SK-N-SH (cell line): Measurements from ENCODE around the gene GHDC. TPM values are rescaled to one million over a fixed set of nuclear protein-coding genes. Genes with fewer than 3 reads are reported as not detected.
"Not testable (repeated sequence)": the region's sequence is repeated elsewhere in the genome, so short reads cannot be mapped to it uniquely, and the experiment has no call there.

Experiments
- CTCF ChIA-PET: fragments of 300-600, 350-600 bp; formaldehyde crosslinking; extraction: SDS; loops from one replicate; lab custom pipeline; 2021; lab: Yijun Ruan, JAX
- POLR2A ChIA-PET: fragments of 350-600 bp; sonication (Branson Sonifier 250); formaldehyde crosslinking; extraction: SDS; loops from one replicate; lab custom pipeline; 2020; ENCODE audit warnings: antibody characterized with exemption, inconsistent platforms; lab: Yijun Ruan, JAX
- DNase-seq: peaks from one replicate; pipeline ENCODE4 v3.0.0; 2012
- H2AFZ ChIP-seq: fragments of 200-600 bp; sonication (generic); 2 replicates; pipeline ENCODE4 v1.8.1; 2016; ENCODE audit warnings: antibody characterized with exemption, mild to moderate bottlenecking, low read depth
- H3F3A ChIP-seq: fragments of 200-600 bp; sonication (generic); replicated peaks from 2 replicates; pipeline ENCODE3; 2016; ENCODE audit warnings: antibody characterized with exemption, mild to moderate bottlenecking; ENCODE audit not compliant: insufficient read depth
- H3K27ac ChIP-seq, 2 experiments: fragments of 200-500 bp in 1 of 2; fragments of 200-600 bp in 1 of 2; sonication (Bioruptor generic) in 1 of 2; sonication (generic), shearing (Covaris generic) in 1 of 2; 2 replicates each; pipeline versions ENCODE4 v1.5.1 to v1.6.1; 2014 to 2016; ENCODE audit warnings: low read depth in 2 of 2, inconsistent platforms in 1 of 2, low read length in 1 of 2, mild to moderate bottlenecking in 1 of 2, mixed read lengths in 1 of 2
- H3K27me3 ChIP-seq: fragments of 200-600 bp; sonication (generic), shearing (Covaris generic); 2 replicates; pipeline ENCODE4 v1.6.1; 2016; ENCODE audit warnings: mixed run types; ENCODE audit not compliant: insufficient read depth
- H3K36me3 ChIP-seq, 2 experiments: fragments of 200-500 bp in 1 of 2; fragments of 200-600 bp in 1 of 2; sonication (Bioruptor generic) in 1 of 2; sonication (generic) in 1 of 2; replicated peaks in 1 of 2; 2 replicates each; pipeline versions ENCODE3 to v1.5.1; 2014 to 2016; ENCODE audit warnings: low read length in 1 of 2, mild to moderate bottlenecking in 1 of 2; ENCODE audit not compliant: insufficient read depth in 2 of 2, control insufficient read depth in 1 of 2
- H3K4me1 ChIP-seq, 2 experiments: fragments of 200-500 bp in 1 of 2; fragments of 200-600 bp in 1 of 2; sonication (Bioruptor generic) in 1 of 2; sonication (generic), shearing (Covaris generic) in 1 of 2; 2 replicates each; pipeline versions ENCODE4 v1.5.1 to v1.6.1; 2014 to 2016; ENCODE audit warnings: low read depth in 1 of 2, low read length in 1 of 2, mixed run types in 1 of 2; ENCODE audit not compliant: insufficient read depth in 2 of 2, control insufficient read depth in 1 of 2
- H3K4me2 ChIP-seq: fragments of 200-600 bp; sonication (generic), shearing (Covaris generic); 2 replicates; pipeline ENCODE4 v1.6.1; 2017; ENCODE audit warnings: mixed run types
- H3K4me3 ChIP-seq, 2 experiments: fragments of 200-500 bp in 1 of 2; fragments of 200-600 bp in 1 of 2; sonication (Bioruptor generic) in 1 of 2; sonication (generic), shearing (Covaris generic) in 1 of 2; 2 replicates each; pipeline versions ENCODE4 v1.5.1 to v1.8.1; 2014 to 2016; ENCODE audit warnings: low read depth in 2 of 2, inconsistent platforms in 1 of 2, low read length in 1 of 2, mild to moderate bottlenecking in 1 of 2, mixed read lengths in 1 of 2, moderate library complexity in 1 of 2
- H3K79me2 ChIP-seq: fragments of 200-600 bp; sonication (generic); 2 replicates; pipeline ENCODE4 v1.8.1; 2017; ENCODE audit warnings: mild to moderate bottlenecking; ENCODE audit not compliant: insufficient read depth
- H3K9ac ChIP-seq: fragments of 200-600 bp; sonication (generic); 2 replicates; pipeline ENCODE4 v1.6.1; 2017; ENCODE audit warnings: mixed run types
- H3K9me2 ChIP-seq: fragments of 200-600 bp; sonication (generic); 2 replicates; pipeline ENCODE4 v1.6.1; 2017; ENCODE audit warnings: mixed run types
- H3K9me3 ChIP-seq: fragments of 200-600 bp; sonication (generic); 2 replicates; pipeline ENCODE4 v1.6.1; 2017; ENCODE audit warnings: mixed run types, mild to moderate bottlenecking, moderate library complexity
- H4K20me1 ChIP-seq: fragments of 200-600 bp; sonication (generic); 2 replicates; pipeline ENCODE4 v1.6.1; 2017; ENCODE audit warnings: mild to moderate bottlenecking, mixed run types; ENCODE audit not compliant: insufficient read depth
- EZH2phosphoT487 ChIP-seq: fragments of 200-600 bp; sonication (generic); IDR thresholded peaks from 2 replicates; pipeline ENCODE4 v1.6.1; 2017; ENCODE audit warnings: low read depth, mixed run types, mild to moderate bottlenecking, antibody characterized with exemption, moderate library complexity, borderline replicate concordance
- FOXJ3 ChIP-seq: sonication (generic); formaldehyde crosslinking; IDR thresholded peaks from 2 replicates; pipeline ENCODE4 v1.5.1; 2020; ENCODE audit warnings: mild to moderate bottlenecking, missing genetic modification reagents
- GABPA ChIP-seq: IDR thresholded peaks from 2 replicates; pipeline ENCODE4 v1.4.0; 2012; ENCODE audit warnings: low read depth, mild to moderate bottlenecking
- GATA2 ChIP-seq: sonication (generic); formaldehyde crosslinking; IDR thresholded peaks from 2 replicates; pipeline ENCODE4 v1.5.0; 2020; ENCODE audit warnings: mild to moderate bottlenecking, missing genetic modification reagents
- JUND ChIP-seq: IDR thresholded peaks from 2 replicates; pipeline ENCODE4 v1.4.0; 2012
- MEF2A ChIP-seq: IDR thresholded peaks from 2 replicates; pipeline ENCODE4 v1.4.0; 2012; ENCODE audit warnings: low read depth, borderline replicate concordance
- NFIC ChIP-seq: IDR thresholded peaks from 2 replicates; pipeline ENCODE4 v1.4.0; 2012; ENCODE audit warnings: borderline replicate concordance
- NRF1 ChIP-seq: IDR thresholded peaks from 2 replicates; pipeline ENCODE4 v1.6.1; 2012; ENCODE audit warnings: low read depth, mild to moderate bottlenecking, low read length
- RAD21 ChIP-seq: IDR thresholded peaks from 2 replicates; pipeline ENCODE4 v1.6.1; 2012; ENCODE audit warnings: mild to moderate bottlenecking, low read length
- RCOR1 ChIP-seq: fragments of 150-350 bp; IDR thresholded peaks from 2 replicates; pipeline ENCODE4 v1.6.1; 2017; ENCODE audit warnings: antibody characterized with exemption, low read length
- REST ChIP-seq: IDR thresholded peaks from 2 replicates; pipeline ENCODE4 v1.6.1; 2012; ENCODE audit warnings: mild to moderate bottlenecking, low read depth, low read length, moderate library complexity
- RFX5 ChIP-seq: IDR thresholded peaks from 2 replicates; pipeline ENCODE4 v1.6.1; 2012; ENCODE audit warnings: mild to moderate bottlenecking, improper control_type of control experiment, low read length
- RXRA ChIP-seq: IDR thresholded peaks from 2 replicates; pipeline ENCODE4 v1.4.0; 2012; ENCODE audit warnings: low read depth, mild to moderate bottlenecking, borderline replicate concordance
- SMC3 ChIP-seq: IDR thresholded peaks from 2 replicates; pipeline ENCODE4 v1.6.1; 2012; ENCODE audit warnings: low read depth, low read length, improper control_type of control experiment
- TAF1 ChIP-seq: IDR thresholded peaks from 2 replicates; pipeline ENCODE4 v1.6.1; 2012; ENCODE audit warnings: low read depth, mild to moderate bottlenecking, low read length, moderate library complexity, borderline replicate concordance
- TEAD4 ChIP-seq: IDR thresholded peaks from 2 replicates; pipeline ENCODE4 v1.4.0; 2012; ENCODE audit warnings: mild to moderate bottlenecking, borderline replicate concordance; ENCODE audit not compliant: insufficient read depth
- USF1 ChIP-seq: IDR thresholded peaks from 2 replicates; pipeline ENCODE4 v1.4.0; 2012; ENCODE audit warnings: low read depth, borderline replicate concordance
- USF2 ChIP-seq: fragments of 150-350 bp; IDR thresholded peaks from 2 replicates; pipeline ENCODE4 v1.6.1; 2017; ENCODE audit warnings: antibody characterized with exemption, low read length, low read depth, borderline replicate concordance
- WGBS: methylation state at CpG from one replicate; pipeline ENCODE4 v1.1.6; 2017; ENCODE audit warnings: low lambda C conversion rate; 5-methylcytosine and 5-hydroxymethylcytosine counted together
- polyA plus RNA-seq, 3 experiments: library from polyadenylated mRNA; depleted of rRNA; stranded (reverse); fragments of >200 nt; gene quantifications; 2 replicates each; pipeline ENCODE4 v1.2.3, GENCODE V29; 2012

GHDC gene
- polyA plus RNA-seq, 1 of the 3 experiments (the other 2 are of a cell fraction): 15.8 TPM

- H3K27me3 ChIP-seq, H3K4me2 ChIP-seq, CTCF ChIA-PET, H4K20me1 ChIP-seq, H3K27ac ChIP-seq, H2AFZ ChIP-seq, H3K9me2 ChIP-seq, H3K9me3 ChIP-seq, DNase-seq, H3K79me2 ChIP-seq, H3K36me3 ChIP-seq, H3K4me3 ChIP-seq, H3K9ac ChIP-seq, H3K4me1 ChIP-seq: not testable (repeated sequence)
- peaks cover 11% of the 10 kb centered on the region for H3F3A ChIP-seq
- 95% methylated on average over 5 of the region's 5 CpGs for WGBS
- POLR2A ChIA-PET: interaction anchor here (3.2 kb wide), 1 partner anchor 8 kb away, joined by 12 read pairs; the partner anchor contains the start of gene GHDC
These were observed 8.1 kb downstream of the GHDC start for GRCh38 chr17:42186191-42186590.

GRCh38 chr17:42185621-42185930, 8.7 kb downstream of the GHDC start:
- Histone ChIP-seq H3K4me1 (peaks cover 4 to 9% of the 10 kb centered on the region in 2 experiments; a peak in 2 of 4 replicates), H3K27me3 (no peaks in the 10 kb centered on the region), H3K9me3 (no peaks in the 10 kb centered on the region), H3K4me3 (no peak overlapping the region), H3K9me2 (no peaks in the 10 kb centered on the region), H3K27ac (no peak overlapping the region), H3K4me2 (no peak overlapping the region), H3K79me2 (no peaks in the 10 kb centered on the region), H3K9ac (no peak overlapping the region), H3K36me3 (no peaks in the 10 kb centered on the region), H2AFZ (no peak overlapping the region), H4K20me1 (no peaks in the 10 kb centered on the region), H3F3A (peaks cover 11% of the 10 kb centered on the region)
- no peak for TF ChIP-seq RCOR1
- no peak for TF ChIP-seq EZH2phosphoT487
- TF ChIP-seq REST: no peak
- TF ChIP-seq GATA2: no peak
- no peak for TF ChIP-seq SMC3
- TF ChIP-seq USF2: no peak
- TF ChIP-seq JUND: no peak
- TF ChIP-seq NRF1: no peak
- no peak for TF ChIP-seq GABPA
- TF ChIP-seq USF1: no peak
- TF ChIP-seq TEAD4: no peak
- TF ChIP-seq RAD21: no peak
- no peak for TF ChIP-seq NFIC
- no peak for TF ChIP-seq TAF1
- no peak for TF ChIP-seq RXRA
- no peak for TF ChIP-seq MEF2A
- TF ChIP-seq FOXJ3 (CRISPR knock-in tag): no peak
- no peak for TF ChIP-seq RFX5
- 89% methylated on average over 7 of the region's 7 CpGs for WGBS
- DNase-seq: no peak
- CTCF ChIA-PET: no interaction called here
- POLR2A ChIA-PET: interaction anchor here (3.2 kb wide), 1 partner anchor 9 kb away, joined by 12 read pairs; the partner anchor contains the start of gene GHDC
